ENCODE measurements around the gene NEK8. TPM values are rescaled to one million over a fixed set of nuclear protein-coding genes. Genes with fewer than 3 reads are reported as not detected.

Gene NEK8
- total and polyA plus RNA-seq, 8 donors: 2.8 to 17.8 (median 3.4) TPM; not detected in 1

GRCh38 chr17:28702752-28703150 is 25.8 kb upstream of the NEK8 start:
- peaks cover 2 to 27% (median 16%) of the 10 kb centered on the region in 4 donors for H3K4me1 ChIP-seq
- no peaks in the 10 kb centered on the region for H3K27me3 ChIP-seq
- intact Hi-C loops (cut with DNase I; ENCODE audit: low total_unique reads): no loop called here
- H3K9me3 ChIP-seq: no peaks in the 10 kb centered on the region
- DNase-seq: no peak
- whole genome bisulfite sequencing, 5 donors: 67 to 82% (median 72%) methylated on average over 3 of the region's 3 CpGs
- H3K4me3 ChIP-seq: no peak overlapping the region
- H3K36me3 ChIP-seq: peaks cover 56 to 85% (median 81%) of the 10 kb centered on the region in 4 donors
- no peak for TF ChIP-seq EP300 (IDR thresholded peaks at IDR 0.05)
- no peak for TF ChIP-seq CTCF (IDR thresholded peaks at IDR 0.05)
- no peak for TF ChIP-seq POLR2AphosphoS5 (IDR thresholded peaks at IDR 0.05)
- TF ChIP-seq POLR2A (IDR thresholded peaks at IDR 0.05): no peak
- no peak overlapping the region for H3K27ac ChIP-seq

GRCh38 chr17:28703552-28704218 is 24.9 kb upstream of the NEK8 start:
- no peaks in the 10 kb centered on the region for H3K9me3 ChIP-seq
- H3K36me3 ChIP-seq: peaks cover 49 to 76% (median 72%) of the 10 kb centered on the region in 4 donors
- no peak for DNase-seq
- peaks cover 0 to 19% (median 8%) of the 10 kb centered on the region in 4 donors for H3K4me1 ChIP-seq
- TF ChIP-seq POLR2AphosphoS5 (IDR thresholded peaks at IDR 0.05) (no peak), CTCF (IDR thresholded peaks at IDR 0.05) (no peak), EP300 (IDR thresholded peaks at IDR 0.05) (no peak), POLR2A (IDR thresholded peaks at IDR 0.05) (no peak)
- WGBS, 5 donors: 83 to 87% (median 86%) methylated on average over 16 of the region's 16 CpGs
- intact Hi-C loops (cut with DNase I; ENCODE audit: low total_unique reads): no loop called here
- H3K27ac ChIP-seq: no peak overlapping the region
- H3K27me3 ChIP-seq: no peaks in the 10 kb centered on the region
- H3K4me3 ChIP-seq: no peak overlapping the region

- peaks cover 0 to 13% (median 2%) of the 10 kb centered on the region in 4 donors for H3K4me1 ChIP-seq
- TF ChIP-seq CTCF (IDR thresholded peaks at IDR 0.05): no peak
- H3K27me3 ChIP-seq: no peaks in the 10 kb centered on the region
- no peak overlapping the region for H3K4me3 ChIP-seq
- intact Hi-C loops (cut with DNase I; ENCODE audit: low total_unique reads): no loop called here
- peaks cover 42 to 69% (median 65%) of the 10 kb centered on the region in 4 donors for H3K36me3 ChIP-seq
- 86 to 94% (median 93%) methylated on average over 11 to 14 of the region's 14 CpGs for WGBS, 5 donors
- no peak for DNase-seq
- no peaks in the 10 kb centered on the region for H3K9me3 ChIP-seq
- H3K27ac ChIP-seq: no peak overlapping the region
These were observed 24.2 kb upstream of the NEK8 start for GRCh38 chr17:28704219-28704858.

- H3K27me3 ChIP-seq: no peaks in the 10 kb centered on the region
- peaks cover 0 to 14% (median 3%) of the 10 kb centered on the region in 4 donors for H3K4me1 ChIP-seq
- 78 to 87% (median 83%) methylated on average over 5 of the region's 5 CpGs for WGBS, 5 donors
- intact Hi-C loops (cut with DNase I; ENCODE audit: low total_unique reads): no loop called here
- TF ChIP-seq POLR2A (IDR thresholded peaks at IDR 0.05) (no peak), POLR2AphosphoS5 (IDR thresholded peaks at IDR 0.05) (no peak), CTCF (IDR thresholded peaks at IDR 0.05) (no peak), EP300 (IDR thresholded peaks at IDR 0.05) (no peak)
- H3K4me3 ChIP-seq: no peak overlapping the region
- no peak for DNase-seq
- no peaks in the 10 kb centered on the region for H3K9me3 ChIP-seq
- no peak overlapping the region for H3K27ac ChIP-seq
- peaks cover 34 to 61% (median 57%) of the 10 kb centered on the region in 4 donors for H3K36me3 ChIP-seq
These were observed 23.4 kb upstream of the NEK8 start for GRCh38 chr17:28705074-28705659.
